Thoracic aorta (tissue), 2 donors: Measurements from ENCODE around the gene HOXB9. TPM values are rescaled to one million over a fixed set of nuclear protein-coding genes. Genes with fewer than 3 reads are reported as not detected.
A peak's percentile ranks its signal among the peaks of the same experiment; 100 is the strongest.

Experiments
- ATAC-seq: fragments of 150-250 bp; one replicate; pipeline ENCODE4 v1.8.0; 2017; ENCODE audit warnings: low read depth; ENCODE audit not compliant: insufficient number of reproducible peaks, low FRiP score
- DNase-seq: peaks from one replicate; pipeline ENCODE4 v3.0.0-alpha.2; 2020; ENCODE audit warnings: low spot score
- H3K27ac ChIP-seq, 2 donors: fragments of 200-600 bp; sonication (generic); 1 replicate in 1 of 2; 2 replicates in 1 of 2; pipeline ENCODE4 v1.5.1; 2016; ENCODE audit warnings: mild to moderate bottlenecking in 2 of 2, moderate library complexity in 2 of 2
- H3K27me3 ChIP-seq: fragments of 200-600 bp; sonication (generic); replicated peaks from 2 replicates; pipeline ENCODE4 v1.6.0; 2016; ENCODE audit warnings: mild to moderate bottlenecking; ENCODE audit not compliant: insufficient read depth
- H3K36me3 ChIP-seq: fragments of 200-600 bp; sonication (generic); one replicate; pipeline ENCODE4 v1.5.1; 2016
- H3K4me1 ChIP-seq, 2 donors: fragments of 200-600 bp; sonication (generic); 1 replicate in 1 of 2; 2 replicates in 1 of 2; pipeline versions ENCODE4 v1.5.1 to v1.6.0; 2016; ENCODE audit warnings: low read depth in 2 of 2, mild to moderate bottlenecking in 1 of 2; ENCODE audit not compliant: control insufficient read depth in 1 of 2
- H3K4me3 ChIP-seq: fragments of 200-600 bp; sonication (generic); 2 replicates; pipeline ENCODE4 v1.5.1; 2016; ENCODE audit warnings: mild to moderate bottlenecking
- H3K9me3 ChIP-seq: fragments of 200-600 bp; sonication (generic); 2 replicates; pipeline ENCODE4 v1.5.1; 2016
- CTCF ChIP-seq: fragments of 200-600 bp; sonication (generic); IDR thresholded peaks from one replicate; pipeline ENCODE4 v1.5.1; 2019; ENCODE audit warnings: antibody characterized with exemption
- total RNA-seq, 2 donors: library from RNA; depleted of rRNA; stranded (reverse); fragments of >200 nt; gene quantifications; one replicate each; pipeline versions ENCODE4 v1.1.0 to v1.2.3, GENCODE V29; 2016

The HOXB9 gene
- total RNA-seq, 2 donors from 2014 or later: not detected

DNA sequence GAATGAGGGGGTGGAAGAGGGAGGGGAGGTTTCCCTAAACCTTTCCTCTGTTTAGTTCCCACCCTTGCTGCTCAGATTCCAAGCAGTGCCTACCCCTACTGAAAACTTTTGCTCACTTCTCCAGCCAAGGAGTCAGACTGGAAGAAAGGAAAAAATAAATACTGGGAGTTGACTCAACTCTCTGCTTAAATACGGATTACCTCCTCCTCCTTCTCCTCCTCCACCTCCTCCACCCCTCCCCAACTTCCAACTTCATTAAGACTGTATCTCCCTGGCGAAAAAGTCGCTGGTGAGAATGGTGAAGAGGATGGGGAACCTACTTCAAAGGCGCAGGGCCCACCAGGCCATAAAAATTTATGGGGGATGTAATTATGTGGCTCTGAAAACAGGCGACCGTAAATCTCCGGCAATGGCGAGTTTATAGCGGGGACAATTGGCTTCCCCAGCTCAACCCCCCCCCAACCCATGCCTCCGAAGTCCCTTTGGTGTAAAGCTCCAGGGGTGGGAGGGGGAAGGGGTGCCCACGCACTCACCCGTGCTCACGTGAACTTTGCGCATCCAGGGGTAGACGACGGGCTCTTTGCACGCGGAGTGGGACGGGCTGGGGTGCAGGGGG is 48.7 kb downstream of the HOXB9 start:
- DNase-seq (no peak), ATAC-seq (peak; percentile 21)
- Histone ChIP-seq H3K27ac (peak overlapping the region; percentile 89 to 97), H3K4me1 (peaks cover 21 to 57% of the 10 kb centered on the region in 2 donors), H3K36me3 (no peaks in the 10 kb centered on the region), H3K9me3 (no peaks in the 10 kb centered on the region), H3K27me3 (no peaks in the 10 kb centered on the region), H3K4me3 (peak overlapping the region; percentile 72)
- TF ChIP-seq CTCF: no peak

GRCh38 chr17:48576479-48577309 is 49.5 kb downstream of the HOXB9 start:
- Histone ChIP-seq H3K4me3 (peak overlapping the region; percentile 72), H3K4me1 (peaks cover 29 to 64% of the 10 kb centered on the region in 2 donors), H3K27ac (peak overlapping the region; percentile 89 to 97), H3K9me3 (no peaks in the 10 kb centered on the region), H3K36me3 (no peaks in the 10 kb centered on the region), H3K27me3 (no peaks in the 10 kb centered on the region)
- no peak for TF ChIP-seq CTCF
- ATAC-seq (peak; percentile 30), DNase-seq (no peak)

- TF ChIP-seq CTCF: no peak
- Histone ChIP-seq H3K4me1 (peaks cover 32 to 67% of the 10 kb centered on the region in 2 donors), H3K27ac (peak overlapping the region; percentile 89 to 97), H3K36me3 (no peaks in the 10 kb centered on the region), H3K27me3 (no peaks in the 10 kb centered on the region), H3K9me3 (no peaks in the 10 kb centered on the region), H3K4me3 (peak overlapping the region; percentile 72)
- ATAC-seq: no peak
- DNase-seq: no peak
Observed at GRCh38 chr17:48575673-48576478, 50.3 kb downstream of the HOXB9 start.

DNA sequence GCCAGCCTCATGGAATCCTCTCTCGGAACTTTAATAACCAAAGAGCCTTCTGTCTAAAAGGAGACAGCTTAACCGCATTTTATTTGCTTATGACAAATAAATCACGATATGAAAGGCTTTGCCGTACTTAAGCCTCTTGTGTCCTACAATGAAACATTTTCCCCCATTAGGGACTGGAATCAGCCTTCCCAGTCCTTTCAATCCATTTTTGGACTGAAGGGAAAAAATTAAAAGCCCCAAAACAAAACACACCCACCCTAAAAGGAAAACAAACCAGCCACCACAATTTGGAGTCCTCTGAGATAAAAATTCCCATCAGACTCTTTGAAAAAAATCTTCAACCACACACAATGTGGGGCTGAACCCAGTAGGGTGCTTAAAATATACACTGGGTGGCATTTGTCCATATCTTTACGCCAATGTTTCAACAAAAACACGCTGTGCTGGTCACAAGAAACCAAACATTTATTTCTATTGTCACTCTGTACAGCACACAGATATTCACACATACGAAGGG is 51.0 kb downstream of the HOXB9 start:
- Histone ChIP-seq H3K4me3 (peak overlapping the region; percentile 72), H3K27me3 (no peaks in the 10 kb centered on the region), H3K27ac (peak overlapping the region; percentile 84 to 97), H3K9me3 (no peaks in the 10 kb centered on the region), H3K4me1 (peaks cover 34 to 68% of the 10 kb centered on the region in 2 donors), H3K36me3 (no peaks in the 10 kb centered on the region)
- no peak for DNase-seq
- ATAC-seq: no peak
- TF ChIP-seq CTCF: no peak
